Measurements from ENCODE around the gene AARS1. TPM values are rescaled to one million over a fixed set of nuclear protein-coding genes. Genes with fewer than 3 reads are reported as not detected.
A peak's percentile ranks its signal among the peaks of the same experiment; 100 is the strongest.
"Not testable (repeated sequence)": the region's sequence is repeated elsewhere in the genome, so short reads cannot be mapped to it uniquely, and the experiment has no call there.

AARS1 gene
- polyA plus RNA-seq (ENCODE audit: insufficient read depth in 1 of 5, insufficient read length in 5 of 5, low replicate concordance in 1 of 5) = 10 to 100 TPM; 60.4 to 78.3 (median 69.5) TPM
- long read RNA-seq, donor 1, transcript AARS-201 (21 exons, 3,477 nt) = major isoform, 9 of 188 reads
- long read RNA-seq, donor 1, partial matches to known transcripts = 147 of 188 reads
- long read RNA-seq, donor 1, other reads (novel, unspliced or antisense) = 32 of 188 reads
- long read RNA-seq, donor 2, transcript AARS-201 (21 exons, 3,477 nt) = major isoform, 10 of 10 reads
- long read RNA-seq, donor 2, partial matches to known transcripts = 0 of 10 reads
- long read RNA-seq, donor 2, other reads (novel, unspliced or antisense) = 0 of 10 reads
- long read RNA-seq, donor 3, transcript AARS-201 (21 exons, 3,477 nt) = major isoform, 5 of 79 reads
- long read RNA-seq, donor 3, partial matches to known transcripts = 64 of 79 reads
- long read RNA-seq, donor 3, other reads (novel, unspliced or antisense) = 10 of 79 reads
- long read RNA-seq, donor 4, partial matches to known transcripts = 5 of 6 reads
- long read RNA-seq, donor 4, other reads (novel, unspliced or antisense) = 0 of 6 reads
- long read RNA-seq, donor 5, partial matches to known transcripts = 13 of 17 reads
- long read RNA-seq, donor 5, other reads (novel, unspliced or antisense) = 0 of 17 reads
- long read RNA-seq, donor 6, transcript AARS-201 (21 exons, 3,477 nt) = major isoform, 9 of 15 reads
- long read RNA-seq, donor 6, partial matches to known transcripts = 6 of 15 reads
- long read RNA-seq, donor 6, other reads (novel, unspliced or antisense) = 0 of 15 reads
- long read RNA-seq, donor 7, transcript AARS-201 (21 exons, 3,477 nt) = major isoform, 7 of 17 reads
- long read RNA-seq, donor 7, partial matches to known transcripts = 10 of 17 reads
- long read RNA-seq, donor 7, other reads (novel, unspliced or antisense) = 0 of 17 reads
- long read RNA-seq, donor 8, partial matches to known transcripts = 0 of 1 reads
- long read RNA-seq, donor 8, other reads (novel, unspliced or antisense) = 0 of 1 reads

GRCh38 chr16:70289229-70290094 is at the start of gene AARS1:
Gene AARS1, minus strand, starts transcription at chr16:70289506. Its CDS starts 6,743 bp downstream, at chr16:70282763.
- DNase-seq = peak; percentile 98

- DNase-seq = no peak
Measured at GRCh38 chr16:70337814-70338213, 48.5 kb upstream of the AARS1 start.

GRCh38 chr16:70332728-70333127 is 43.4 kb upstream of the AARS1 start:
- DNase-seq = not testable (repeated sequence)

GRCh38 chr16:70331588-70332358 is 42.5 kb upstream of the AARS1 start:
- DNase-seq = no peak

- DNase-seq = no peak
Measured at GRCh38 chr16:70331091-70331490, 41.8 kb upstream of the AARS1 start.

GRCh38 chr16:70324998-70325747 is 35.9 kb upstream of the AARS1 start:
- DNase-seq = no peak

- no peak for DNase-seq
Measured at GRCh38 chr16:70320121-70320520, 30.8 kb upstream of the AARS1 start.

- DNase-seq = not testable (repeated sequence)
Measured at GRCh38 chr16:70307726-70308125, 18.4 kb upstream of the AARS1 start.

GRCh38 chr16:70306880-70307279 is 17.6 kb upstream of the AARS1 start:
- no peak for DNase-seq

GRCh38 chr16:70304892-70305448 is 15.7 kb upstream of the AARS1 start:
- DNase-seq = no peak

- DNase-seq = no peak
Measured at GRCh38 chr16:70302745-70303144, 13.4 kb upstream of the AARS1 start.

- no peak for DNase-seq
Measured at GRCh38 chr16:70301121-70301520, 11.8 kb upstream of the AARS1 start.

GRCh38 chr16:70298988-70299938 is 10.0 kb upstream of the AARS1 start, which contains the start of gene DDX19B:
Gene DDX19B, plus strand, starts transcription at chr16:70299186. Its CDS starts 112 bp downstream, at chr16:70299298.
- DNase-seq = peak; percentile 81 to 82

GRCh38 chr16:70295634-70296033 is 6.3 kb upstream of the AARS1 start:
- DNase-seq = no peak

GRCh38 chr16:70294385-70295025 is 5.2 kb upstream of the AARS1 start:
- DNase-seq = no peak

GRCh38 chr16:70292148-70292547 is 2.8 kb upstream of the AARS1 start:
- not testable (repeated sequence) for DNase-seq

- DNase-seq = no peak
Measured at GRCh38 chr16:70290949-70291519, 1.7 kb upstream of the AARS1 start.
